Stimulated activated CD8-positive, alpha-beta memory T cell treated with anti-CD3 and anti-CD28 coated beads, Interleukin-15, amount 100 ng/mL, for 4 hours (primary cell): ENCODE data around the gene KRTAP10-3.

Source experiments
- DNase-seq, 2 donors: peaks; one replicate each; pipeline ENCODE4 v3.0.0-alpha.2; 2020; ENCODE audit warnings: low read depth in 2 of 2

The KRTAP10-3 gene

DNA sequence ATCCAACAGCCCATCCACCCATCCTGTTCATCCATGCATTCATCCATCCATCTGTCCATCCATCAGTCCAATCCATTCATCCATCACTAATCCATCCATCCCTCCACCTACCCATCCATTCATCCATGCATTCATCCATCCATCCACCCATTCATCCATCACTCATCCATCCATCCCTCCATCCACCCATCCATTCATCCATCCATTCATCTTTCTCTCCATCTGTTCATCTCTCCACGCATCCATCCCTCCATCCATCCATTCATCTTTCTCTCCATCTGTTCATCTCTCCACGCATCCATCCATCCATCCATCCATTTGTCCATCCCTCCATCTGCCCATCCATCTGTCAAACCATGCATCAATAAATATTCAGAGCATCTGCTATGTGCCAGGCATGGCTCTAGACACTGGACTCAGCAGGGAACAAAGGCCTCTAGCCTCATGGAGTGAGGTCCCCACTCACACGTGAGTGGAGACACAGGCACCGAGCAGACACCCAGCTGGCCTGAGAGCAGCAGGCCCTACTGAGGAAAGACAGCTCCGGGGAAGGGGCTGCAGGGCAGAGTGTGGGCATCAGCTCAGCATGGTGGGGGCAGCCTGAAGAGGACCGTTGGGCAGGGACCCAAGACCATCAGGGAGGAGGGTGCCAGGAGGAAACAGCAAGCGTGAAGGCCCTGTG is 28.2 kb downstream of the KRTAP10-3 start:
- no peak for DNase-seq

DNA sequence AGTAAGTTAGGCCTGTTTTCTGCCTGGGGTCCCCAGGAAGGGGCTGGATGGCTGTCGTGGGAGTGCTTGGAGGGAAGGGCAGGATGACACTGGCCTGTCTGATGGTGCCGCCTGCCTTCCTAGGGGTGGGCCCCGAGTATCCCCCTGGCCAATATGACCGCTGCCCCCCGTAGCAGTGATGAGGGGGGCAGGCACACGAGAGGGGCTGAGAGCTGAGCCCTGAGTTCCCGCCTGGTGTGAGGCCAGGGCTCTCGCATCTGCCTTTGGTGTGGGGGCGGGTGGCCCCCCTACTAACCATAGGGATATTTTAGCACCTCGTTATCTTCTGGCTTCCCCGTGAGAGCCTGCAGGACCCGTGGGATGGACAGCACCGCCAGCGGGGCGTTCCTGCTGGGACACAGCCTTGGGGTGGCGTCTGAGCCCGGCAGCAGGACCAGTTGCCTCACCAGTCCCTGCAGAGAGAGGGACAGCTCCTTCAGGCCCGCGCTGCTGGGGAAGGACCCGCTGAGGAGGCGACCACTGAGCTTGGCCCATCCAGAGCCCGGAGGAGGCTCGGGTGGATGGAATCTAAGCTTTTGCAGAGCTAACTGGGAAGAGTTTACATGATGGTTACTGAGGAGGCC is 29.0 kb downstream of the KRTAP10-3 start:
- no peak for DNase-seq

DNA sequence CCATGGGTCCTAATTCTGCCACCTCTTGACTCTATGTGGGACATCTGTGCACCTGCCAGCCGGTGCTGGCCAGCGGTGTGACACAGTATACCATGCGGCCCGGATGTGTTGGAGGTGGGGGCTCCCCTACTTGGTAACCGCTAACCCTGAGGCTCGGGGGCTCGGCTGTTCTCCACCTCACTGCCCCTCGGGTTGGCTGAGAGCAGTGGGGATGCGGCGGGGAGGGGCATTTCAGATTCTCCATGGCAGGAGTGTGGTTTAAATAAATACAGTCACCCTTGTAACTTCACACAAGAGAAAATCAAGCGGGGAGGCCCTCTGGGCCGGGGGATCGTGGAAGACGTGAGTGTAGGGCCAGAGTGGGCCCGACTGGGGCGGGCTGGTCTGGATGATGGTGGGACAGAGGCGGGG is 29.6 kb downstream of the KRTAP10-3 start:
- DNase-seq = no peak

DNA sequence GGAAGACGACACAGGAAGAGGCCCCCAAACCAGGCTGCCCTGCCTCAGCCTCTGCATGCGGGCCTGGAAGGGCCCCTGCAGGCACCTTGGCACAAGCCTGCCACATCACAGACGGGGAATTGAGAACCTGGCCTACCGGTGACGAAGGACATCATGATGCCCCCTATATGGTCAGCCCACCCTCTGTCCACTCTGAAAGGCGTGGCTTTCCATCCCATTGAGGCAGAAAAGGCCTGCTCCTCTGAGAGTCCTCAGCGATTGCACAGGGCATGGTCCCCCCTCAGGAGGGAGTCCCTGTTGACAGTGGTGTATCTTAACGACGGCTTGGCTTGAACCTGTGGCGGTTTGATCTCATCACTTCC is 30.0 kb downstream of the KRTAP10-3 start:
- DNase-seq = no peak

DNA sequence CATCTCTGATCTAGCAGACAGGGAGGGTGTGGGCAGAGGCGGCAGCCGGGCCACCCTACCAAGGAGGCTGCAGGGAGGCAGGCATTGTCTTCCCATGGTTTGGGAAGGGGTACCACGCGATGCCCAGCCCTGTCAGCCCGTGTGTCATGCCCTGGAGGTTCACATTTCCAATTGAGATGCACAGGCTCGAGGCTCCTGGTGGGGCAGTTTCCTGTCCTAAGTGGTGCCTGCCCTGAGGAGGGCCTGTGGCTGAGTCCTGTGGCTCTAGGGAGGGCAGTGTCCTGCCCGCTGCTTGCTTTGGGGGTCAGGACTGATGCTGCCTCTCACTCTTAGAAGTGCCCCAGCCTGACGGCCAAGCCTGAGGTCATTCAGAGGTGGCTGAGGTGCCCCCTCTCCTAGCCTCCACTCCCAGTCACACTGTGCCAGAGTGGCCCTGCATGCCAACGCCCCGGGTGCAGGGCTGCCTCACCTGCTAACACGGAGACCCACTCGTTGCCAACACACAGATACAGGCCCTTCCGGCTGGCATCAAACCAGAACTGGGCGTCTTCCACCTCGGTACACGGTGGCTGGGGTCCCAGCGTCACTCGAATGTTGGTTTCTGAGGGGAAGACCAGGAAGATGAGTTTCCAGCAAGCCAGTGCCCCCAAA is 30.5 kb downstream of the KRTAP10-3 start:
- no peak for DNase-seq

DNA sequence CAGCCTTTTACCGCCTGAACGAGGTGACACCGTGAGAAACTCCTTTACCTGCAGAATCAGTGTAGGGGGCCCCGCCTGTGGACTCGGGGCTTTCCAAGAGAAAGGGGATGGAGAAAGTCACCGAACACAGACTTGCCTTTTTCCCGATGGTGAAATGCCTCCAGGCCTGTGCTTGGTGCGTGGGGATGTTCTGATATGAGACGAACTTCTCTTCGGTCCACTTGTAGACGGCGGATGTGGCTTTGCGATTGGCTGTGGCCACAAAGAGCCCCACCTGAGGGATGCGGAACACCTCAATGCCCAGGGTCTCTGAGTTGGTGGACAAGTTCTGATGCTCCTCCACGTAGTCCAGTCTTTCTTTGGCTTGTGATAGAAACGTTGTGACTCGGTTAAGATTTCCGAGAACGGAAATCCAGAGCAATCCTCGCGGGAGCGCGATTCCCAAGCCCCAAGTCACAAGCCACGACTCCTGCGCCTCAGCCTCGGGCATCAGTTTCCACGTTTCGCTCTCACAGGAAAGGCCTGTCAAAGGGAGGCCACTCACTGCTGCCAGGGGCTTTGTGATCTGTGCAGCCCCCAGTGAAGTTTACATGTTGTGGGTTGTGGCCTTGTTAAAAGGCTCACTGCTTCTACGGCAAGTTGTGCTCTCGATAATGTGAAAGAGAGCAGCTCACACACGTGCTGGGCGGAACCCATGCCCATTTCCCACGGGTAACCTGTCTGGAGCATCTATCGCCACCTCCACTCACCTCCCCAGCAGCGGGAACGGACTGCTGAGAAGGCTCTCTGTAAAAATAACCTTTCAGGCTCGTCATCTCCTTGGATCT is 31.2 kb downstream of the KRTAP10-3 start:
- DNase-seq = no peak

DNA sequence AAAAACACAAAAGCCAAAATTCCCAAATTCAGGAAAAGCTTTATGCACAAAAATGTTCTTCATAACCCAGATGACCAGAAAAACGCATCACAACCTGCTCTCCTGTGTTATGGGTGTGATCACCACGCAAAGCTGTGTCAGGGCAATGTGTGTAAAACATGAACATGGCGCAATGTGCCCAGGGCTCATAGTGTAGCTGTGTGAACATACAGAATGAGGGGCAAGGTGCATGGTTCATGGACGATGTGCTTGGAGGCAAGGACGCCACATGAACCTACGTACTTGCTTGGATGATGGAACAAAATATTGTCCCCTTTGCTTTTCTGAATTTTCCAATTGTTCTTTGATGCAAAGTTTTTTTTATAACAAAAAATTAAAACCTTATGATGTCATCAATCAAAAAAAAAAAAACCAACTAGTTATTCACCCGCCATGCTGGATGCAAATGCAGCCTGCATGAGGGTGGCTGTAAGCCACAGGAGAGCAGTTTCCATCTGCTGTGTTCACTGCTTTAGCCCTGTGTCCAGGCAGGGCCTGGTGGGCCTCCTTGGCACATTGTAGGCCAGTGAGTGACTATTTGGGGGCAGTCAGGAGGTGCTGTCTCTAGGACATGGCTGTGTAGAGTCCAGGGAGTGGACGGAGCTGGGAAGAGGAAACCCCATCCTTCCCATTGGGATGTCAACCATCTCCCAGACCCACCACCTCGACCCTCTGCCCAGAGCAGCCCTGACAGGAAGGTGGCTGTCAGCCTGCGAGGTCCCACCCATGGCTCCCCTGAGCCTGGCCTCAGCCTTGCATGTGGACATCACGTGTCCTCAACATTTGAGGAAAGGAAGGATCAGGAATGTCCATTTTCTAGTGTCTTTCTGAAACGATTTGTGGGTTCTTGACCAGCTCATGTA is 32.2 kb downstream of the KRTAP10-3 start:
- DNase-seq = no peak

DNA sequence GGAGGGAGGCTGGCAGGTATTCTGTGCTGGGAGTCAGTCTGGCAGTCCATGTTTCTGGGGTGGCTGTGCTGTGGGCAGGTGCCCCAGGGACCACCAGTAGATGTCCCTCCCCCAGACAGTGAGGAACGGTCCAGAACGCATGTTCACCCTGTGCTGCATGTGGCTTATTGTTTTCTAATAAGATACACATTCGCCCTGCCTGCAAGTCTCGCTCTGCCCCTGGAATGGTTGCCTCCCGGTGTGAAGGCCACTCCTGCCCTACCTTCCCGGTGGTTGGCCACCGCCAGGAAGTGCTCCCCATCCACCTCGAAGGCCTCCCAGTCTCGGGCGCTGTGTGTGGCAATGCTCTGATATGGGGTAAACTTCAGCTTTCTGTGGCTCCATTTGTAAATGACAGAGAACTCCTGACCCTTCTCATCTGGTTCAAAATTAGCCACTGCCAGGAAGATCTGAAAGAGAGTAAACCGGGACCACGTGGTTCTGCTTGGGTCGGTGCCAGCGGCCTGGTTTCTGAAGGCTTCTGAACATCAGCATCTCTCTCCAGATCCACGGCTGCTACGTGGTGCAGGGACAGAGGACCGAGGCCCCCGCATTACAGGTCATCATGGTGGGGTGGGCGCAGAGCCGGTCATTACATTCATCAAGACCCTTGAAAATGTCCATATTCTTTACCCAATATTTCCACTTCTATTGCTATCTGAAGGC is 33.1 kb downstream of the KRTAP10-3 start:
- no peak for DNase-seq

DNA sequence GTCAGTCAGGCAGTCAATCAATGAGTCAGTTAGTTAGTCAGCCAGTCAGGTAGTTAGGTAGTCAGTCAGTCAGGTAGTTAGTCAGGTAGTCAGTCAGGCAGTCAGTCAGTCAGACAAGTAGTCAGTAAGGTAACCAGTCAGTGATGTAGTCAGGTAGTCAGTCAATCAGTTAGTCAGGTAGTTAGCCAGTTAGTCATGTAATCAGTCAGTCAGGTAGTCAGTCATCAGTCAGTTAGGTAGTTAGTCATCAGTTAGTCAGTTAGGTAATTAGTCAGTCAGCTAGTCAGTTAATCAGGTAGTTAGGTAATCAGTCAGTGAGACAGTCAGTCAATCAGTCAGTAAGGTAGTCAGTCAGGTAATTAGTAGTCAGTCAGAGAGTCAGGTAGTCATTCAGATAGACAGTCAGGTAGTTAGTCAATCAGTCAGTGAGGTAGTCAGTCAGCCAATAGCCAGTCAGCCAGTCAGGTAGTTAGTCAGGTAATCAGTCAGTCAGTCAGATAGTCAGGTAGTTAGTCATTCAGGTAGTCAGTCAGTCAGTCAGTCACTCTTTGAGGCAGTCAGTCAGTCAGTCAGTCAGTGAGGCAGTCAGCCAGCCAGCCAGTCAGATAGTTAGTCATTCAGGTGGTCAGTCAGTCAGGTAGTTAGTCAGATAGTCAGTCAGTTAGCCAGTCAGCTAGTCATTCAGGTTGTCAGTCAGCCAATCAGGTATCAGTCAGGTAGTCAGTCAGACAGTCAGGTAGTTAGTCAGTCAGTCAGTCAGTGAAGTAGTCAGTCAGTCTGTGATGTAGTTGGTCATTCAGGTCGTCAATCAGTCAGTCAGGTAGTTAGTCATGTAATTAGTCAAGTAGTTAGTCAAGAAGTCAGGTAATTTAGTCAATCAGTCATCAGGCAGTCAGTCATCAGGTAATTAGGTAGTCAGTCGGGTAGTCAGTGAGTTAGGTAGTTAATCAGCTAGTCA is 33.9 kb downstream of the KRTAP10-3 start:
- no peak for DNase-seq

DNA sequence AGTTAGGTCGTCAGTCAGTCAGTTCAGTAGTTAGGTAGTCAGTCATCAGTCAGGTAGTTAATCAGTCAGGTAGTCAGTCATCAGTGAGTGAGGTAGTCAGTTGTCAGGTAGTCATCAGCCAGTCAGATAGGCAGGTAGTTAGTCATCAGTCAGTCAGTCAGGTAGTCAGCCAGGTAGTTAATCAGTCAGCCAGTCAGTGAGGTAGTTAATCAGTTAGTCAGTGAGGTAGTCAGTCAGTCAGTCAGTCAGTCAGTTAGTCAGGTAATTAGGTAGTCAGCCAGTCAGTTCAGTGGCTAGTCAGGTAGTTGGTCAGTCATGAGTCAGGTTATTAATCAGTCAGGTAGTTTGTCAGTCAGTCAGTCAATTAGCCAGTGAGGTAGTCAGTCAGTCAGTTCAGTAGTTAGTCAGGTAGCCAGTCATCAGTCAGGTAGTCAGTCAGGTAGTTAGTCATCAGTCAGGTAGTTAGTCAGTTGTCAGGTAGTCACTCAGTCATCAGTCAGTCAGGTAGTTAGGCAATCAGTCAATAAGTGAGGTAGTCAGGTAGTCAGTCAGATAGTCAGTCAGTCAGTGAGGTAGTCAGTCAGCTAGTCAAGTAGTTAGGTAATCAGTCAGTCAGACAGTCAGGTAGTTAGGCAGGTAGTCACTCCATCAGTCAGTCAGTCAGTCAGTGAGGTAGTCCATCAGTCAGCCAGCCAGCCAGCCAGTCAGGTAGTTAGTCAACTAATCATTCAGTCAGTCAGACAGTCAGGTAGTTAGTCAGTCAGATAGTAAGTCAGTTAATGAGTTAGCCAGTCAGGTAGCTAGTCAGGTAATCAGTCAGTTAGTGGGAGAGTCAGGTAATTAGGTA is 34.8 kb downstream of the KRTAP10-3 start:
- no peak for DNase-seq

DNA sequence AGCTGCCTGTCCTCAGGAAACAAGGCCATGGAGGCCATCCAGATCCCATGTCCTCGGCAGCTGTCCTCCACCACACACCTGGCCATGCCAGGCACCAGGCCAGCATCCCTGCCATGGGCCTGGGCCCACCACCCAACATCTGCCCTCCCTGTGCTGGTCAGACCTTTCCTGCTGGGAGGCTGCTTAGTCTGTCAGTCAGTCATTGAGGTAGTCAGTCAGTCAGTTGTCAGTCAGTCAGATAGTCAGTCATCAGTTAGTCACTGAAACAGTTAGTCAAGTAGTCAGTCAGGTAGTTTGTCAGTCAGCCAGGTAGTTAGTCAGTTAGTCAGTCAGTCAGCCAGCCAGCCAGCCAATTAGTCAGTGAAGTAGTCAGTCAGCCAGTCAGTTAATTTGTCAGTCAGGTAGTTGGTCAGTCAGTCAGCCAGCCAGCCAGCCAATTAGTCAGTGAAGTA is 35.8 kb downstream of the KRTAP10-3 start:
- DNase-seq = no peak

DNA sequence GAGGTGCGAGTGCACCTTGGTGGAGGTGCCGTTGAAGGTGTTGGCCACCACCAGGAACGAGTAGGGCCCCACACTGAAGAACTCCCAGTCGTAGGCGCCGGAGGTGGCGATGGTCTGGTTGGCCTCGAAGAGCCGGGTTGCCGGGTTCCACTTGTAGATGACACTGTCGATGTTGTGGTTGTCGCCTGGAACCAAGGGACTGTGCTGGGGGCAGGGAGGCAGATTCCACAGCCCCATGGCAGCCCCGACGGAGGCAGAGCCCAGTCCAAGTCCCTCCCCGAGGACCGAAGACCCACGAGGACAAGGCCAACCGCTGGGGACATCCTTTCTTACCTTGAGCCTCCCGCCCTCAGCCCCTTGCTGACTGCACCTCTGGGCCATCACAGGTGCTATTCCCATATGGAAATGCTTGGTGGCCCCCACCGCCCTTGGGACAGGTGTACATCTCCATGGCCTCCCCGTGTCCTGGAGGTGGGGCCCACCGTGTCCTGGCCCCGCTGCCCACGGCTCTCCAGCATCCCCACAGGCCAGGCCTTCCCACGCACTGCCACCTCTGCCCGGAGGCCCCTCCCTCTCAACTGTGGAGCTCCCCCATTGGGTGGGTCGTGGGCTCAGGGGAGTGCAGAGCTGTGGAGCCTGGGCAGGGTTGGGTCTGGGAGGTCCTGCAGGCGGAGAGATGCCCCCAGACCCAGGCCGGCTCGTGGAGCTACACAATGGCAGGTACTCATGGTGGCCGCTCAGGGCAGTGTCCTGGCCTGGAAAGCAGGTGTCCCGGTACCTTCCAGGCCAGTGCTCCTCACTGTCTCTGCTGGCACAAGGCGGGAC is 36.5 kb downstream of the KRTAP10-3 start:
- no peak for DNase-seq

DNA sequence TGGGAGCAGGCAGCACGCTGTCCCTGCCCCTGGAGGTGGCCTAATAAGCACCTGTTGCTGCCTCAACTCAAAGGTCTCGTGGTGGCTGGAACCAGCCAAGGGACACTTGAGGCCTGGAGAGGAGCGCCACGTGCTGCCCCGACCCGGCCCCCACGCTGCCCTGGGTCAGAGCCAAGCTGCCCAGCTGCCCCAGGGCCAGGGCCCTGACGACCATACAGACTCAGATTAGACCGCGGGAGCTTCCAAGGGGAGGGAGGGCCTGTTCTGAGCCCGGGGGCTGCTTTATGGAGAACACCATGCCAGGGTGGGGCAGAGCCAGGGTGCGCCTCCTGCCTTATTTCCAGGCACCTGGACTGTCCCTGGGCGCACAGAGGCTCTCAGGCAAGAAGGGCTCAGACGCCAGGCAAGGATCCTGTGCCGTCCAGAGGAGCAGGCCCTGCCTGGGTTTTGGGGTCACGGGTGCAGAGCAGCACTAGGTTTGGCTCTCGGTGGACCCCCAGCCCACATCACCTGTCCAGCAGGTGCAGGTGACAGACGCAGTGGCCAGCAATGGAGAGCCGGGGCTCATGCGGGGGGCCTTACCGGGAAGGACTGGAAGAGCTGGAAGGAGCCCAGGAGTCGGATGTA is 37.2 kb downstream of the KRTAP10-3 start:
- no peak for DNase-seq

DNA sequence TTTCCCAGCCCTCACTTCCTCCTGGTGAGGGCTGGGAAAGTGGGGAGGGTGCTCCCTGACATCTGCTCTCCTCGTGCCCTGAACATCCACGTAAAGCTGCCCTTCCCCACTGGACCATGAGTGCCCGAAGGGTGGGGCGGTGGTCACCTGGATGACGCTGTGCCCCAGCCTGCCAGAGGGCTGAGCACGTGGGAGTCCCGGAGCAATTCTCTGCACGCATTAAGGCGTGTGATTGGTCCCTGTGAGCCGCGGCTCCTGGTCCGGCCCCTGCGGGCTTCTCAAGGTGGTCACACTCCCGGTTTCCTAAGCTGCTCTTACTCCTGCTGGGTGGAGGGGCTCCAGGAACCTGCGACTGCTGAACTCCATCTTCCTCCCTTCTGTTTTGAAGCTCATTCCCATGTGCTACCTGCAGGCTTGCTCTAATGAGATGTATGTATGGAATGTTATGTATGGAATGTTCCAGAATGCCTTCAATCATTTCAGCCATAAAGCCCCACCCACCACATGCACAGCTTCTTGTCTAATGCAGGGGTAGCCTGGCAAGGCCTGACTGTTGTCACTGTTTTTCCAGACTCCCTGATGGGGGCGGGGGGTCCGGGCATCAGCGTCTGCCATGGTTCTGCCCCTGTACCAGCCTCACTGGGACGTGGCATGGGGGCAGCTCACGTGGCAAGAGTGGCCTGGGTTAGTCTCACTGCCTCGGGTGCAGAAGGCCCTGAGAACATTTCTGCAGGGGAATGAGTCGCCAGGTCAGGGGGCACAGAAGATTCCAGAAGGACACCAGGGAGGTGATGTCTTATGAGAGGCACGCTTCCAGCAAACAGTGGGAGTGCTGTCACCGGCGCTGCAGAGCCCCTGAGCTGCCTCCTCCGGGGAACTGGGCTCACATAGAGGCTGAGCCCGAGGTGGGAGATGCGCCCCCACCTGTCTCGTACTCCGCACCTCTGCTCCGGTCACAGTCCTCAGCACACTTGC is 38.0 kb downstream of the KRTAP10-3 start:
- DNase-seq = no peak

DNA sequence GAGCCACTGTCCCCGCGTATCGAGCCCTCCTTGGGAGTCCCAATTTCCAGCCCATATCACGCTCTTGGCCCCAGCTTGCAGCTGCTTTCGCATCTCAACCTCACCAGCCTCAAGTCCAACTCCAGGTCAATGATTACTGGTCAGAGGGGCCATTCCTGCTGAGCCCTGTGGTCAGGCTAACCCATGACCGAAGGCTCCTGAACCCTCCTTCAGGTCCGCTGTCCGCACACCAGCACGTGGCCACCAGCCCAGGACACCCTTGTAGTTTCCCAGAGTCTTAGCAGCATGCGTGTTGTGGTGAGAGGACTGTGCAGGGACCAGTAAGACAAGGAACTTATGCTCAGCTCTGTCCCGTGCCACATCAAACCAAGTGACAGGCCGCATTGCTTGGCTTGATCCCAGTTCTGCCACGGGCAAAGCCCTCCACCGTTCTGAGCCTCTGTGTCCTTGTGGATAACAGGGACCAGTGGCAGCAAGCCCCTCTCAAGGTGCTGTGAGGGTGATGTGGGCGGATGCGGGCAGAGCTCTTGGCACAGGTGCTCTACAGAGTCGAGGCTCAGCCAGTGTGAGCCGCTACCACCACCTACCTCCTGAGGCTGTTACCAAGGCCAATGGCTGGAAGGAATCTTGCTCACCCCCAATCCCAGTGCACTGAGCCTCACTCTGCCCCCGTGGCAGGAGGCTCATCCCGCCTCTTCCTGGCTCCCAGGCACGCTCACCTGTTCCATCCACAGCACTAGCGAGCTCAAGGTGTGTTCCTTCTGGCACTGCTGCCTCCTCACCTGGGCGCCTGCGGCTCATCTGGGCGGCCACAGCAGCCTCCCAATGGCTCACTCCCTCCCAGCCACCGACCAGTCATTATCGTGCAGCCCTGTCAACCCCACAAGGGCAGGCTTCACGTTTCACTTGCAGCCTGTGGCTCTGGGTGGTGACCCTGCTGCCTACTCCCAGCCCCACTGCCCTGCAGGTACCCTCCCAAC is 39.0 kb downstream of the KRTAP10-3 start:
- no peak for DNase-seq
